ENCODE data around the gene COL4A4. TPM values are rescaled to one million over a fixed set of nuclear protein-coding genes. Genes with fewer than 3 reads are reported as not detected.

The COL4A4 gene
- total and polyA plus RNA-seq, 2 of the 13 experiments (the other 11 are each of a cell fraction or from before 2014, with no cell fraction given) = not detected

GRCh38 chr2:227161947-227162346 is 2.1 kb downstream of the COL4A4 start:
- Histone ChIP-seq H3K27me3 (ENCODE audit: control insufficient read depth in 1 of 2, insufficient read depth in 2 of 2, low read length in 2 of 2) (peaks cover 4 to 40% of the 10 kb centered on the region in 2 experiments), H3K9ac (ENCODE audit: insufficient read depth, low read depth, low read length) (no peak overlapping the region), H3K79me2 (ENCODE audit: insufficient read depth, low read length) (no peaks in the 10 kb centered on the region), H3K4me3 (replicated peaks in 1 of 3; ENCODE audit: insufficient read depth in 1 of 3, low read depth in 2 of 3, low read length in 3 of 3) (no peak overlapping the region), H4K20me1 (ENCODE audit: insufficient read depth, low read length) (no peaks in the 10 kb centered on the region), H3K9me3 (ENCODE audit: low read length) (no peaks in the 10 kb centered on the region), H3K4me2 (ENCODE audit: low read depth, low read length) (no peak overlapping the region), H3K4me1 (ENCODE audit: insufficient read depth, low read length) (peaks cover 17% of the 10 kb centered on the region), H3K27ac (ENCODE audit: extremely low read length, insufficient read depth, low read length) (no peak overlapping the region), H3K36me3 (replicated peaks in 1 of 2; ENCODE audit: control insufficient read depth in 1 of 2, insufficient read depth in 2 of 2, low read length in 2 of 2) (no peaks in the 10 kb centered on the region), H2AFZ (ENCODE audit: low read length) (no peak overlapping the region)
- in situ Hi-C loops (cut with HindIII; ENCODE audit: extremely low pct_ligation_motif_present, low pct_unique_long_range_greater_than_20kb) = no loop called here
- no TSS peak for BruUV-seq (replicated peaks)
- ChIA-PET POLR2A (no interaction called here), CTCF (ENCODE audit: low intra/inter-chr PET ratio, low total read pairs) (no interaction called here)
- intact Hi-C loops (cut with micrococcal nuclease; ENCODE audit: unreplicated experiment) = no loop called here
- no peak for ATAC-seq
- DNase-seq (ENCODE audit: low spot score) = no peak
- no peak for FAIRE-seq
- TF ChIP-seq ZNF260 (CRISPR knock-in tag; IDR thresholded peaks at IDR 0.05; ENCODE audit: borderline replicate concordance, low read depth) (no peak), KLF6 (CRISPR knock-in tag; IDR thresholded peaks at IDR 0.05) (no peak), ZNF10 (CRISPR knock-in tag; IDR thresholded peaks at IDR 0.05; ENCODE audit: borderline replicate concordance, low read depth) (no peak), BRF2 (CRISPR knock-in tag; IDR thresholded peaks at IDR 0.05) (no peak), ZEB1 (IDR thresholded peaks at IDR 0.05; ENCODE audit: insufficient replicate concordance, low read depth) (no peak), DNMT1 (CRISPR knock-in tag; IDR thresholded peaks at IDR 0.05) (no peak), HCFC1 (IDR thresholded peaks at IDR 0.05; ENCODE audit: low read depth, low read length) (no peak), ZBTB38 (CRISPR knock-in tag; IDR thresholded peaks at IDR 0.05) (no peak), YEATS2 (CRISPR knock-in tag; IDR thresholded peaks at IDR 0.05; ENCODE audit: borderline replicate concordance) (no peak), SAFB2 (CRISPR knock-in tag; IDR thresholded peaks at IDR 0.05; ENCODE audit: borderline replicate concordance, low read depth) (no peak), CERS6 (CRISPR knock-in tag; IDR thresholded peaks at IDR 0.05) (no peak), NBN (conservative IDR thresholded peaks at IDR 0.05) (no peak), FOXP4 (CRISPR knock-in tag; IDR thresholded peaks at IDR 0.05) (no peak), ZNF564 (CRISPR knock-in tag; IDR thresholded peaks at IDR 0.05) (no peak), PATZ1 (CRISPR knock-in tag; IDR thresholded peaks at IDR 0.05) (no peak)
- TF ChIP-seq, protein P1, sequence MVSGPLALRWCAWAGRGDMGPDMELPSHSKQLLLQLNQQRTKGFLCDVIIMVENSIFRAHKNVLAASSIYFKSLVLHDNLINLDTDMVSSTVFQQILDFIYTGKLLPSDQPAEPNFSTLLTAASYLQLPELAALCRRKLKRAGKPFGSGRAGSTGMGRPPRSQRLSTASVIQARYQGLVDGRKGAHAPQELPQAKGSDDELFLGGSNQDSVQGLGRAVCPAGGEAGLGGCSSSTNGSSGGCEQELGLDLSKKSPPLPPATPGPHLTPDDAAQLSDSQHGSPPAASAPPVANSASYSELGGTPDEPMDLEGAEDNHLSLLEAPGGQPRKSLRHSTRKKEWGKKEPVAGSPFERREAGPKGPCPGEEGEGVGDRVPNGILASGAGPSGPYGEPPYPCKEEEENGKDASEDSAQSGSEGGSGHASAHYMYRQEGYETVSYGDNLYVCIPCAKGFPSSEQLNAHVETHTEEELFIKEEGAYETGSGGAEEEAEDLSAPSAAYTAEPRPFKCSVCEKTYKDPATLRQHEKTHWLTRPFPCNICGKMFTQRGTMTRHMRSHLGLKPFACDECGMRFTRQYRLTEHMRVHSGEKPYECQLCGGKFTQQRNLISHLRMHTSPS (CRISPR knock-in tag; IDR thresholded peaks at IDR 0.05; ENCODE audit: low read depth) = no peak

Data from HepG2 (cell line).